ENCODE data around the gene BPIFB2. TPM values are rescaled to one million over a fixed set of nuclear protein-coding genes. Genes with fewer than 3 reads are reported as not detected.

The BPIFB2 gene
- total RNA-seq, 1 experiment from 2014 or later: 0.15 TPM

- Histone ChIP-seq H3K9me3 (ENCODE audit: control insufficient read depth in 1 of 2, insufficient read depth in 1 of 2, low read depth in 1 of 2, low read length in 2 of 2) (no peaks in the 10 kb centered on the region), H3K4me1 (ENCODE audit: control insufficient read depth in 1 of 2, insufficient read depth in 2 of 2, low read length in 2 of 2) (no peaks in the 10 kb centered on the region), H3K27me3 (ENCODE audit: insufficient read depth, low read length) (no peaks in the 10 kb centered on the region), H4K20me1 (ENCODE audit: insufficient read depth) (no peaks in the 10 kb centered on the region), H3K4me3 (replicated peaks in 1 of 2; ENCODE audit: low read depth in 1 of 2, low read length in 2 of 2) (no peak overlapping the region), H3K36me3 (ENCODE audit: control insufficient read depth in 1 of 2, insufficient read depth in 2 of 2, low read length in 2 of 2) (no peaks in the 10 kb centered on the region), H2AFZ (ENCODE audit: low read depth, low read length, poor library complexity, severe bottlenecking) (no peak overlapping the region), H3K9me2 (ENCODE audit: insufficient read depth) (no peaks in the 10 kb centered on the region), H3K9ac (ENCODE audit: low read length) (no peak overlapping the region), H3K27ac (ENCODE audit: low read depth, low read length) (no peak overlapping the region), H3K79me2 (ENCODE audit: insufficient read depth, low read length) (no peaks in the 10 kb centered on the region), H3K4me2 (ENCODE audit: low read length) (no peak overlapping the region)
- no peak for TF ChIP-seq ELF1 (IDR thresholded peaks at IDR 0.05; ENCODE audit: borderline replicate concordance, low read depth)
- TF ChIP-seq JUND (IDR thresholded peaks at IDR 0.05): no peak
- TF ChIP-seq SRF (IDR thresholded peaks at IDR 0.05; ENCODE audit: low read depth): no peak
- no peak for TF ChIP-seq POLR2A (IDR thresholded peaks at IDR 0.05; ENCODE audit: borderline replicate concordance, extremely low read depth, insufficient read depth, insufficient read length)
- TF ChIP-seq SP1 (IDR thresholded peaks at IDR 0.05; ENCODE audit: low read depth): no peak
- TF ChIP-seq ATF3 (IDR thresholded peaks at IDR 0.05): no peak
- no peak for TF ChIP-seq MAX (IDR thresholded peaks at IDR 0.05)
- TF ChIP-seq CBX3 (IDR thresholded peaks at IDR 0.05; ENCODE audit: low read depth): no peak
- no peak for TF ChIP-seq CTCF (IDR thresholded peaks at IDR 0.05 in 2 of 3, conservative IDR thresholded peaks at IDR 0.05 in 1 of 3; ENCODE audit: borderline replicate concordance in 1 of 3, insufficient read depth in 1 of 3, low read depth in 2 of 3, low read length in 2 of 3)
- no peak for TF ChIP-seq EZH2phosphoT487 (IDR thresholded peaks at IDR 0.05; ENCODE audit: borderline replicate concordance)
- TF ChIP-seq CEBPB (IDR thresholded peaks at IDR 0.05; ENCODE audit: low read depth): no peak
- CTCF ChIA-PET: no interaction called here
- BruUV-seq (replicated peaks): no TSS peak
- intact Hi-C loops (cut with micrococcal nuclease): no loop called here
- ATAC-seq (no peak), DNase-seq (ENCODE audit: low read depth, low spot score) (no peak)
- POLR2A ChIA-PET: no interaction called here
- RAD21 ChIA-PET (ENCODE audit: low non-redundant PET in 1 of 2, low total read pairs in 2 of 2, uncharacterized antibody in 2 of 2, unreplicated experiment in 2 of 2): no interaction called here
Measured at GRCh38 chr20:32967961-32968457, 39.5 kb upstream of the BPIFB2 start.

Data from HCT116 (cell line).